ENCODE measurements around the gene IL18R1. TPM values are rescaled to one million over a fixed set of nuclear protein-coding genes. Genes with fewer than 3 reads are reported as not detected.
A peak's percentile ranks its signal among the peaks of the same experiment; 100 is the strongest.

Gene IL18R1
- total RNA-seq, 1 donor from 2014 or later: 2.4 TPM

GRCh38 chr2:102310964-102311640, 44.5 kb upstream of the IL18R1 start, which contains the start of gene IL1RL1:
Gene IL1RL1 (plus strand): TSS chr2:102311563. CDS start chr2:102338265, 26,702 bp downstream.
- Histone ChIP-seq H3K27me3 (ENCODE audit: insufficient read depth, low read length) (no peaks in the 10 kb centered on the region), H3K27ac (ENCODE audit: low read depth, low read length) (peak within 1 kb of the TSS; percentile 29), H3K9me3 (ENCODE audit: insufficient read depth, low read depth, low read length) (no peaks in the 10 kb centered on the region), H3K36me3 (ENCODE audit: insufficient read depth, low read length) (no peaks in the 10 kb centered on the region), H3K4me3 (ENCODE audit: insufficient read depth, low read depth, low read length) (no peak within 1 kb of the TSS), H3K9ac (ENCODE audit: low read length) (no peak within 1 kb of the TSS), H3K79me2 (ENCODE audit: insufficient read depth, low read length) (no peaks in the 10 kb centered on the region), H3K4me1 (ENCODE audit: insufficient read depth, low read length) (peaks cover 18% of the 10 kb centered on the region), H2AFZ (ENCODE audit: low read depth, low read length) (no peak within 1 kb of the TSS), H3K4me2 (ENCODE audit: low read length) (peak within 1 kb of the TSS; percentile 54), H4K20me1 (ENCODE audit: insufficient read depth, low read length) (no peaks in the 10 kb centered on the region)
- Mint-ChIP-seq H3K27ac (ENCODE audit: unreplicated experiment) (no peak within 1 kb of the TSS), H3K4me3 (ENCODE audit: unreplicated experiment) (no peak within 1 kb of the TSS), H3K9me3 (ENCODE audit: unreplicated experiment) (peaks cover 4% of the 10 kb centered on the region), H3K36me3 (ENCODE audit: low read depth, unreplicated experiment) (no peaks in the 10 kb centered on the region), H3K4me1 (ENCODE audit: low read depth, unreplicated experiment) (peaks cover 24% of the 10 kb centered on the region), H3K27me3 (ENCODE audit: low read depth, unreplicated experiment) (peaks cover 5% of the 10 kb centered on the region)
- TF ChIP-seq CTCF (IDR thresholded peaks at IDR 0.05; ENCODE audit: insufficient read depth, low read depth, low read length) (no peak), EZH2 (IDR thresholded peaks at IDR 0.05; ENCODE audit: insufficient read depth, low read length) (no peak)
- FAIRE-seq (no peak), DNase-seq (ENCODE audit: low read depth) (no peak)

GRCh38 chr2:102313025-102313424, 42.6 kb upstream of the IL18R1 start:
- Histone ChIP-seq H3K4me2 (ENCODE audit: low read length) (peak overlapping the region; percentile 54), H3K9me3 (ENCODE audit: insufficient read depth, low read depth, low read length) (no peaks in the 10 kb centered on the region), H4K20me1 (ENCODE audit: insufficient read depth, low read length) (no peaks in the 10 kb centered on the region), H3K9ac (ENCODE audit: low read length) (peak overlapping the region; percentile 32), H3K4me3 (ENCODE audit: insufficient read depth, low read depth, low read length) (no peak overlapping the region), H3K79me2 (ENCODE audit: insufficient read depth, low read length) (no peaks in the 10 kb centered on the region), H3K4me1 (ENCODE audit: insufficient read depth, low read length) (peaks cover 18% of the 10 kb centered on the region), H2AFZ (ENCODE audit: low read depth, low read length) (no peak overlapping the region), H3K27ac (ENCODE audit: low read depth, low read length) (peak overlapping the region; percentile 49), H3K27me3 (ENCODE audit: insufficient read depth, low read length) (no peaks in the 10 kb centered on the region), H3K36me3 (ENCODE audit: insufficient read depth, low read length) (no peaks in the 10 kb centered on the region)
- H3K4me3 Mint-ChIP-seq (ENCODE audit: unreplicated experiment): no peak overlapping the region
- H3K36me3 Mint-ChIP-seq (ENCODE audit: low read depth, unreplicated experiment): no peaks in the 10 kb centered on the region
- TF ChIP-seq CTCF (IDR thresholded peaks at IDR 0.05; ENCODE audit: insufficient read depth, low read depth, low read length) (no peak), EZH2 (IDR thresholded peaks at IDR 0.05; ENCODE audit: insufficient read depth, low read length) (no peak)
- peaks cover 24% of the 10 kb centered on the region for H3K4me1 Mint-ChIP-seq (ENCODE audit: low read depth, unreplicated experiment)
- H3K27ac Mint-ChIP-seq (ENCODE audit: unreplicated experiment): no peak overlapping the region
- peaks cover 2% of the 10 kb centered on the region for H3K9me3 Mint-ChIP-seq (ENCODE audit: unreplicated experiment)
- peak; percentile 85 for DNase-seq (ENCODE audit: low read depth)
- peak; percentile 55 for FAIRE-seq
- no peaks in the 10 kb centered on the region for H3K27me3 Mint-ChIP-seq (ENCODE audit: low read depth, unreplicated experiment)

- no peak overlapping the region for H3K4me3 ChIP-seq (ENCODE audit: insufficient read depth, low read depth, low read length)
- DNase-seq (ENCODE audit: low read depth) (no peak), FAIRE-seq (no peak)
- H3K4me2 ChIP-seq (ENCODE audit: low read length): peak overlapping the region; percentile 54
- H3K27me3 ChIP-seq (ENCODE audit: insufficient read depth, low read length): no peaks in the 10 kb centered on the region
- peak overlapping the region; percentile 32 for H3K9ac ChIP-seq (ENCODE audit: low read length)
- H3K79me2 ChIP-seq (ENCODE audit: insufficient read depth, low read length): no peaks in the 10 kb centered on the region
- no peak overlapping the region for H2AFZ ChIP-seq (ENCODE audit: low read depth, low read length)
- Mint-ChIP-seq H3K4me3 (ENCODE audit: unreplicated experiment) (no peak overlapping the region), H3K4me1 (ENCODE audit: low read depth, unreplicated experiment) (peaks cover 24% of the 10 kb centered on the region), H3K27ac (ENCODE audit: unreplicated experiment) (no peak overlapping the region), H3K36me3 (ENCODE audit: low read depth, unreplicated experiment) (no peaks in the 10 kb centered on the region), H3K27me3 (ENCODE audit: low read depth, unreplicated experiment) (no peaks in the 10 kb centered on the region), H3K9me3 (ENCODE audit: unreplicated experiment) (peaks cover 2% of the 10 kb centered on the region)
- peaks cover 18% of the 10 kb centered on the region for H3K4me1 ChIP-seq (ENCODE audit: insufficient read depth, low read length)
- peak overlapping the region; percentile 49 for H3K27ac ChIP-seq (ENCODE audit: low read depth, low read length)
- H3K9me3 ChIP-seq (ENCODE audit: insufficient read depth, low read depth, low read length): no peaks in the 10 kb centered on the region
- no peaks in the 10 kb centered on the region for H3K36me3 ChIP-seq (ENCODE audit: insufficient read depth, low read length)
- H4K20me1 ChIP-seq (ENCODE audit: insufficient read depth, low read length): no peaks in the 10 kb centered on the region
- no peak for TF ChIP-seq EZH2 (IDR thresholded peaks at IDR 0.05; ENCODE audit: insufficient read depth, low read length)
- no peak for TF ChIP-seq CTCF (IDR thresholded peaks at IDR 0.05; ENCODE audit: insufficient read depth, low read depth, low read length)
These were observed 42.1 kb upstream of the IL18R1 start for GRCh38 chr2:102313471-102313870.
